Smooth muscle cell (in vitro differentiated cells): ENCODE data around the gene MPDZ. TPM values are rescaled to one million over a fixed set of nuclear protein-coding genes. Genes with fewer than 3 reads are reported as not detected.

ENCODE experiments used
- DNase-seq: peaks from one replicate; lab custom pipeline; 2025; ENCODE audit not compliant: unreplicated experiment; lab: John Stamatoyannopoulos, UW
- H2AFZ ChIP-seq: fragments of 200-600 bp; sonication (generic); 2 replicates; pipeline ENCODE4 v1.6.0; 2016; ENCODE audit warnings: antibody characterized with exemption, low read depth, mild to moderate bottlenecking
- H3F3A ChIP-seq: fragments of 200-600 bp; sonication (generic); 2 replicates; pipeline ENCODE4 v1.6.0; 2017; ENCODE audit warnings: antibody characterized with exemption, low read depth
- H3K27ac ChIP-seq: fragments of 200-600 bp; sonication (generic); 2 replicates; pipeline ENCODE4 v1.5.1; 2016; ENCODE audit warnings: low read depth, mild to moderate bottlenecking
- H3K27me3 ChIP-seq: fragments of 200-600 bp; sonication (generic); 2 replicates; pipeline ENCODE4 v1.6.1; 2016; ENCODE audit warnings: low read depth, mild to moderate bottlenecking
- H3K36me3 ChIP-seq: fragments of 200-600 bp; sonication (generic); 2 replicates; pipeline ENCODE4 v1.5.1; 2016; ENCODE audit warnings: low read depth
- H3K4me1 ChIP-seq: fragments of 200-600 bp; sonication (generic); 2 replicates; pipeline ENCODE4 v1.5.1; 2016; ENCODE audit warnings: low read depth
- H3K4me2 ChIP-seq: fragments of 200-600 bp; sonication (generic); 2 replicates; pipeline ENCODE4 v1.6.0; 2016; ENCODE audit warnings: mild to moderate bottlenecking
- H3K4me3 ChIP-seq: fragments of 200-600 bp; sonication (generic); 2 replicates; pipeline ENCODE4 v1.5.1; 2016; ENCODE audit warnings: mild to moderate bottlenecking
- H3K79me2 ChIP-seq: fragments of 200-600 bp; sonication (generic); 2 replicates; pipeline ENCODE4 v1.6.0; 2016; ENCODE audit warnings: low read depth, mild to moderate bottlenecking
- H3K9ac ChIP-seq: fragments of 200-600 bp; sonication (generic); 2 replicates; pipeline ENCODE4 v1.6.0; 2016; ENCODE audit warnings: low read depth
- H3K9me3 ChIP-seq: fragments of 200-600 bp; sonication (generic); replicated peaks from 2 replicates; pipeline ENCODE4 v1.5.1; 2016; ENCODE audit warnings: low read depth
- H4K20me1 ChIP-seq: fragments of 200-600 bp; sonication (generic); 2 replicates; pipeline ENCODE4 v1.6.0; 2016; ENCODE audit warnings: low read depth
- WGBS: methylation state at CpG from one replicate; pipeline ENCODE4 v1.1.7; 2016; ENCODE audit warnings: low lambda C conversion rate; 5-methylcytosine and 5-hydroxymethylcytosine counted together
- polyA plus RNA-seq: library from polyadenylated mRNA; unstranded; fragments of >200 nt; fragmentation: Nextera tagmentation; extraction: Ambion mirVana; gene quantifications from 2 replicates; pipeline ENCODE4 v1.2.1, GENCODE V29; 2016
- total RNA-seq: library from RNA; depleted of rRNA; stranded (reverse); fragments of >200 nt; gene quantifications from 2 replicates; pipeline ENCODE4 v1.2.3, GENCODE V29; 2014
- TF ChIP-seq, protein P1 (sequence below): fragments of 200-600 bp; sonication (generic); IDR thresholded peaks from 2 replicates; pipeline ENCODE4 v1.5.1; 2017; ENCODE audit warnings: borderline replicate concordance, mild to moderate bottlenecking, antibody characterized with exemption; ENCODE audit not compliant: insufficient read depth, poor library complexity, severe bottlenecking

Gene MPDZ
- total and polyA plus RNA-seq, 2 experiments from 2014 or later: 16.2 to 69.5 TPM

DNA sequence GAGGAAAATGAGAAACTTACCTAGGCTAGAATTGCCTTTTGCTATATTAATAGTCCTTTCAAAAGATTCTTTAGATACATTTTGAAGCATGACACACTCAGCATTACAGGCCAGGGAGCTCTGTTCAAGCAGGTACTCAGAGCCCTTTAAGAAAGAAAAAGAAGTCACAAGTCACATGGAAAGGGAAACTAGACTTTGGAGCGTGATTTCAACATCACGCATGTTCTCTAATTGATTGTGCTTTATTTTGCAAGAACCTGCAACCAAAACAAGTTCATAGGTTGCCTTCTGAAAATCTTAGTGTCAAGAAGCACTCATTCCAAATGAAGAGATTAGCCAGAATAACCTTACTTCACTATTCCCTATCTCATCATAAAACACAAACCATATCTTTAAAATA, 103.8 kb downstream of the MPDZ start:
- Histone ChIP-seq H3K4me3 (no peak overlapping the region), H3K27ac (no peak overlapping the region), H4K20me1 (no peaks in the 10 kb centered on the region), H2AFZ (no peak overlapping the region), H3K9me3 (no peaks in the 10 kb centered on the region), H3K4me1 (peaks cover 5% of the 10 kb centered on the region), H3K79me2 (no peaks in the 10 kb centered on the region), H3F3A (no peaks in the 10 kb centered on the region), H3K27me3 (no peaks in the 10 kb centered on the region), H3K4me2 (no peak overlapping the region), H3K9ac (no peak overlapping the region), H3K36me3 (peaks cover 16% of the 10 kb centered on the region)
- TF ChIP-seq, protein P1, sequence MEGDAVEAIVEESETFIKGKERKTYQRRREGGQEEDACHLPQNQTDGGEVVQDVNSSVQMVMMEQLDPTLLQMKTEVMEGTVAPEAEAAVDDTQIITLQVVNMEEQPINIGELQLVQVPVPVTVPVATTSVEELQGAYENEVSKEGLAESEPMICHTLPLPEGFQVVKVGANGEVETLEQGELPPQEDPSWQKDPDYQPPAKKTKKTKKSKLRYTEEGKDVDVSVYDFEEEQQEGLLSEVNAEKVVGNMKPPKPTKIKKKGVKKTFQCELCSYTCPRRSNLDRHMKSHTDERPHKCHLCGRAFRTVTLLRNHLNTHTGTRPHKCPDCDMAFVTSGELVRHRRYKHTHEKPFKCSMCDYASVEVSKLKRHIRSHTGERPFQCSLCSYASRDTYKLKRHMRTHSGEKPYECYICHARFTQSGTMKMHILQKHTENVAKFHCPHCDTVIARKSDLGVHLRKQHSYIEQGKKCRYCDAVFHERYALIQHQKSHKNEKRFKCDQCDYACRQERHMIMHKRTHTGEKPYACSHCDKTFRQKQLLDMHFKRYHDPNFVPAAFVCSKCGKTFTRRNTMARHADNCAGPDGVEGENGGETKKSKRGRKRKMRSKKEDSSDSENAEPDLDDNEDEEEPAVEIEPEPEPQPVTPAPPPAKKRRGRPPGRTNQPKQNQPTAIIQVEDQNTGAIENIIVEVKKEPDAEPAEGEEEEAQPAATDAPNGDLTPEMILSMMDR: no peak
- 98% methylated on average over 2 of the region's 2 CpGs for WGBS
- DNase-seq: no peak

- TF ChIP-seq, protein P1: no peak
- Histone ChIP-seq H3K9me3 (no peaks in the 10 kb centered on the region), H3K4me1 (peaks cover 5% of the 10 kb centered on the region), H3K36me3 (peaks cover 16% of the 10 kb centered on the region), H3K27ac (no peak overlapping the region), H3F3A (no peaks in the 10 kb centered on the region), H4K20me1 (no peaks in the 10 kb centered on the region), H3K9ac (no peak overlapping the region), H3K4me2 (no peak overlapping the region), H2AFZ (no peak overlapping the region), H3K79me2 (no peaks in the 10 kb centered on the region), H3K4me3 (no peak overlapping the region), H3K27me3 (no peaks in the 10 kb centered on the region)
- no peak for DNase-seq
- 90% methylated on average over 2 of the region's 2 CpGs for WGBS
Observed at GRCh38 chr9:13174906-13175639, 104.4 kb downstream of the MPDZ start.

- Histone ChIP-seq H4K20me1 (no peaks in the 10 kb centered on the region), H3K4me2 (no peak overlapping the region), H3K27me3 (no peaks in the 10 kb centered on the region), H3F3A (no peaks in the 10 kb centered on the region), H2AFZ (no peak overlapping the region), H3K36me3 (peaks cover 16% of the 10 kb centered on the region), H3K27ac (no peak overlapping the region), H3K79me2 (no peaks in the 10 kb centered on the region), H3K9me3 (no peaks in the 10 kb centered on the region), H3K4me1 (no peaks in the 10 kb centered on the region), H3K4me3 (no peak overlapping the region), H3K9ac (no peak overlapping the region)
- WGBS: 97% methylated on average over 4 of the region's 4 CpGs
- TF ChIP-seq, protein P1: no peak
- DNase-seq: no peak
Observed at GRCh38 chr9:13173553-13173952, 105.9 kb downstream of the MPDZ start.

- DNase-seq: no peak
Observed at GRCh38 chr9:13171261-13171660, 108.2 kb downstream of the MPDZ start.

More at GRCh38 chr9:13171261-13171660, 108.2 kb downstream of the MPDZ start:
- Histone ChIP-seq H3F3A (no peaks in the 10 kb centered on the region), H3K27ac (no peak overlapping the region), H3K4me1 (no peaks in the 10 kb centered on the region), H4K20me1 (no peaks in the 10 kb centered on the region), H3K4me3 (no peak overlapping the region), H3K36me3 (peaks cover 21% of the 10 kb centered on the region), H3K9me3 (no peaks in the 10 kb centered on the region), H3K27me3 (no peaks in the 10 kb centered on the region), H2AFZ (no peak overlapping the region), H3K4me2 (peak overlapping the region; percentile 29), H3K79me2 (no peaks in the 10 kb centered on the region), H3K9ac (no peak overlapping the region)
- WGBS: 48% methylated on average over 2 of the region's 2 CpGs
- TF ChIP-seq, protein P1: no peak
